Measurements from ENCODE around the gene SLC49A3.

Gene SLC49A3

DNA sequence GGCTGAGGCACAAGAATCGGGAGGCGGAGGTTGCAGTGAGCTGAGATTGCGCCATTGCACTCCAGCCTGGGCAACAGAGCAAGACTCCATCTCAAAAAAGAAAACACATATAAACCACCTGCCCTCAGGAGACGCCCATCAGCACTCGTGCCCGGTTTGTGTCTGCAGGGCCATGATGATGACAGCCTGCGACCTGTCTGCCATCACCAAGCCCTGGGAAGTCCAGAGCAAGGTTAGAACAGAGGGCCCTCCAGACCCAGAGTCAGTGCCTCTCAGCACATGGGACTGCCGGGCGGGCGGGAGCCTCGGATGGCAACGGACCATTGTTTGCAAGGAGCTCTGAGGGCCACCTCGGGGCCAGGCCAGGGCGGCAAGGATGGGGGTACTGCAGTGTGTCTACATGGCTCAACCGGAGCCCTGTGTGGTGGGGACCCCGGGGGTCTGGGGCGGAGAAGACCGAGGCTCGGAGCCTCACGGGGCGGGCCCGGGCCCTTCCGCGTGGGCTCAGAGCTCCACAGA, 24.2 kb downstream of the SLC49A3 start:
- no peak for DNase-seq

DNA sequence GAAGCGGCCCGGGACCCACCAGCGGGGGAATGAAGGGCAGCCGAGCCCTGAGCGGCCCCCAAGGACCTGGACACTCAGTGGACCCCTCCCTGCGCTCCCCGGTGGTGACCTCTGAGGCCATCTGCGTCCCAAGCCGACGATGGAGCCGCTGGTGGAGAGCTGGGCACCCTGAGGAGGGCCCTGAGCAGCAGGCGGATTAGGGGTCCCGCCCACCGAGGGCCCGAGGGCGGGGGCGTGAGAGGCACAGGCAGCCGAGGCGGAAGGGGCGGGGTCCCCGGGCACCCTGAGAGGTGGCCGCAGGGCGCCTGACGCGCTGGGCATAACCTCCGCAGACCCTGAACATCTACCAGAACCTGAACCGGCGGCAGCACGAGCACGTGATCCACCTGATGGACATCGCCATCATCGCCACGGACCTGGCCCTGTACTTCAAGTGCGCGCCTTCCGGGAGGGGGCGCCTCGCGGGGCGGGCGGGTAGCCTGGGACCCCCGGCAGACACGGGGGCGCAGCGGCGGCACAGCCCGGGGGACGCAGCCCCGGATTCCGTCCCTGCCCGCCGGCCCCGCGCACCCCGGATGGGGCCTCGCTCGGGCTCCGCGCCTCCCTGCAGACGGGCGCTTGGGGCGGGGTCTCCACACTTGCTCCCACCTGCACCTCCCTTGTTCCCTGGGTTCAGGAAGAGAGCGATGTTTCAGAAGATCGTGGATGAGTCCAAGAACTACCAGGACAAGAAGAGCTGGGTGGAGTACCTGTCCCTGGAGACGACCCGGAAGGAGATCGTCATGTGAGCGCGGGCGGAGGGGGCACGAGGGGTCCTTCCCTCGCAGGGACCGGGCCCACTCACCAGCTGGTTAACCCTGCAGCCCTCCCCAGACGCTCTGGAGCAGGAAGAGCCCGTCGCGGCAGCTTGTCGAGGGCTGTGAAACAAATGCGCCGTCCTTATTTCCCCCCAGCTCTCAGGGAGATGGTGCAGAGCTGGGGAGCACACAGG, 25.2 kb downstream of the SLC49A3 start:
- DNase-seq = peak; percentile 47 to 66

DNA sequence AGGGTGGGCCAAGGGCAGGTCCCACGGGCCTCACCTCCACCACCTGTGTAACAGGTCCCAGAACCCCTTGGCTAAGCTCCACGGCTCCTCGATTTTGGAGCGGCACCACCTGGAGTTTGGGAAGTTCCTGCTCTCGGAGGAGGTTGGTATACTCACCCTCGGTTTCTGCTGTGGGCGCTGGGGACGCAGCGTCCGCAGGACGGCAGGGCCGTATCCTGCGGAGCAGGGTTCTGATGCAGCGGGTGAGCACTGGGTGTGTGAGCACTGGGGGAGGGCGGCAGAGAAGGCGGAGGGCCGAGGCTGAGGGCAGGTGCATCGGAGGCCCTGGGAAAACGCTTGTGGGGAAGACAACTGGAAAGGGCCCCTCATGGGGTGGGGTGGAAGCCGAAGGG, 25.9 kb downstream of the SLC49A3 start:
- no peak for DNase-seq

DNA sequence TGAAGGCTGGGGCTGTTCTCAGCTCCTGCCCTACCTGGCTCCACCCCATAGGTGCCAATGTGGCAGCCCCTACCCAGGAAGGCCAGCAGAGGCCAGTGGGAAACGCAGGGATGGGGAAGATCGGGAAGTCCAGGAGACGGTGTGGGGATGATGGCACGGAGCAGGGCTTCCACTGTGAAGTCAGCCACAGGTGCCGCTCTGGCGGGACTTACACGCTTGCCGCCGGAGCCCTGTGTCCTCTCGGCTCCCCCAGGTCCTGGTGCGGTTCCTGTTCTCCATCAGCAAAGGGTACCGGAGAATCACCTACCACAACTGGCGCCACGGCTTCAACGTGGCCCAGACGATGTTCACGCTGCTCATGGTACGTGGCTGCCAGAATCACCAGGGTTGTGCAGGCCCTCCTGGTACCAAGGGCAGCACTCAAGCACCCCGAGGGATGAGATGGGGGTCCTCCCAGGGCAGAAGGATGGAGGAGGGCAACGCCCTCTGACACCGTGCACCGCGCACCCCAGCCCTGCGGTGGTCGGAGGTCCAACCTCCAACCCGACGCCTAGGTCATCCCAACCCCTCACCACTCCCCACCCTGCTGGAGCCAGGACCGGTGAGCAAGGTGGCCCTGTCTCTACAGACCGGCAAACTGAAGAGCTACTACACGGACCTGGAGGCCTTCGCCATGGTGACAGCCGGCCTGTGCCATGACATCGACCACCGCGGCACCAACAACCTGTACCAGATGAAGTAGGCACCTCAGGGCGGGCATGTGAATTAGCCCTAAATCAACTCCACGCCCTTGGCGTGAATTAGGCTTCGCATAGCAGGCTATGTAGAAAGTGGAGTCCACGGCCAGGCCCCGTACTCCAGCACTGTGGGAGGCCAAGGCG, 26.8 kb downstream of the SLC49A3 start:
- no peak for DNase-seq

DNA sequence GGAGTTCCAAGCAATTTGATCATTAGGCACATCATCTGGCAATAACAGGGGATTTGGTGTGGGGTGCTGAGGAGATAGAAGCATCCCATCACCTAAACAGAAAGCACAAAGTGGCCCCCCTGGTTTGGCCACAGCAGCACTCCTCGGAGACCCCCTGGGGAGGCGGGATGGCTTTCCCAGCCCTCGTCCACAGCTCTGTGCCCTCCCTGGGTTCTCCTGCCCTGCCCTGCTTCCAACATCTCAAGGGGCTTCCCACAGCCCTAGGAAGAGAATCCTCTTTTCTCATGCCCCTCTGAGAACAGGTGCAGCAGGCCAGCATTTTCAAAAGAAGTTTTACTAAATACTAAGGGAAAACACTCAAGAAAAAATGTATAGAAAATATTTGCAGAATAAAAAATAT, 27.7 kb downstream of the SLC49A3 start:
- DNase-seq = no peak

DNA sequence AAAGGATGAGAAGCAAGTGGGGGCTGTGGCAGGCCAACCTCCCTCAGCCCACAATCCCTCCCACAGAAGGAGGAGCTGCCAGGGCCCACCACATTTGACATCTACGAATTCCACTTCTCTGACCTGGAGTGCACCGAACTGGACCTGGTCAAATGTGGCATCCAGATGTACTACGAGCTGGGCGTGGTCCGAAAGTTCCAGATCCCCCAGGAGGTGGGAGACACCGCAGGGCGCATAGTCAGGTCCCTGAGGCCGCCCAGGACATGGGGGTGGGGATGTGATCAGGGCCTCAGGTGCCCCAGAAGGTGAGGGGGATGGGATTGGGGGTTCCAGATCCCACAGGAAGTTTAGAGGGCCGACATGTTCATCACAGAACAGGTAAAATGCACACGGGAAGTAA, 28.6 kb downstream of the SLC49A3 start:
- DNase-seq = no peak

DNA sequence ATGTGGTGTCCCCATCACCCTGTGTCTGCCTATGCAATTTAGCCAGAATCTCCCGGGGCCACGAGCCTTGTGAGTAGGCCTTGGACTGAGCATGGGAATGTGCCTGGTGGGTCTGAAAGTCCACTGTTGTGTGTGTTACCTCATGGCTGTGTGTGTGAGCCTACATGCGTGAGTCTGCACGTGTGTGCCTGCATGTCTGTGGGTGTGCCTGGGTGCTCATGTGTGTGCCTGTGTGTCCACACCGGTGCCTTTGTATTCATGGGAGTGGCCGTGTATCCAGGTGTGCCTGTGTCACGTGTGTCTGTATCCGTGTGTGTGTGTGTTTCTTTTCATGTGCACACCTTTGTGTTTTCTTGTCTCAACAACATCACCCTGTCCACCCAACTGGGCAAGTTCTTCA, 29.1 kb downstream of the SLC49A3 start:
- no peak for DNase-seq

DNA sequence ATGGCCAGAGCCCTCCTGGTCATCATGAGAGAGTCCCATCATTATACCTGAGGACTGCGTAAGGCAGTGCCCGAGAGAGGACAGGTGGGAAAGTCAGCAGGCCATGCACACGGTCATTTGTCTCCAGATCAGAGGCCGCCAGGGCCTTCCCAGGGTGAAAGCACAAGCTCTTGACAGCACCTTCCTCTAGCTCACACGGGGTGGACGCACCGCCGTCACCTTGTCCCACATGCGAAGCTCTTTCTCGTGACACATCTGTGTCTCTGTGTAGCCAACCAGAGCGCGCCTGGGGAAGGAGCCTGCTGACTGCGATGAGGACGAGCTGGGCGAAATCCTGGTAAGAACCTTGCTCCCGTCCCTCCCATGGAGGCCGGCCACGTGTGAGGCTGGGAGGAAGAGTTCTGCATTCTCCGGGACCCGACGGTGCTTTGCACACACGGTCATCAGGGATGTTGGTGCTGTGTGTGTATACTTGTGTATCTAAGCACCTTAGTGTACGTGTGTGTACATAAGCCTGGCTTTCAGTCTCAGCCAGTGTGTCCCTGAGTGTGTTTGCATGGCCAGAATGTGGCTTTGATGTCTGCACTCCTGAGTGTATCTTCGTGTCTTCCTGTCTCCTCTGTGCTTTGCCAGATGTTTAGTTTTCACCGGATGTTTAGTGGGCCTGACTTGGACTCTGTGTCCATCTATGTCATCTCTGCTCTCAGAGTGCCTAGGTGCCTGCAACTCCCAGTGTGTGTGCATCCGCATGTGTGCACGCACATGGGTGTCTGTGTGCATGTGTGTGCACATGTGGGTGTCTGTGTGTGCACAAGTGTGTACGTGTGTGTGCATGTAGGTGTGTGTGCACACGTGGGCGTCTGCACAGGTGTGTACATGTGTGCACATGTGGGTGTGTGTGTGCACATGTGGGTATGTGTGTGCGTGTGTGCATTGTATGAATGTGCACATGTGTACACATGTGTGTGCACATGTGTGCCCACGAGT, 30.0 kb downstream of the SLC49A3 start:
- DNase-seq = no peak

DNA sequence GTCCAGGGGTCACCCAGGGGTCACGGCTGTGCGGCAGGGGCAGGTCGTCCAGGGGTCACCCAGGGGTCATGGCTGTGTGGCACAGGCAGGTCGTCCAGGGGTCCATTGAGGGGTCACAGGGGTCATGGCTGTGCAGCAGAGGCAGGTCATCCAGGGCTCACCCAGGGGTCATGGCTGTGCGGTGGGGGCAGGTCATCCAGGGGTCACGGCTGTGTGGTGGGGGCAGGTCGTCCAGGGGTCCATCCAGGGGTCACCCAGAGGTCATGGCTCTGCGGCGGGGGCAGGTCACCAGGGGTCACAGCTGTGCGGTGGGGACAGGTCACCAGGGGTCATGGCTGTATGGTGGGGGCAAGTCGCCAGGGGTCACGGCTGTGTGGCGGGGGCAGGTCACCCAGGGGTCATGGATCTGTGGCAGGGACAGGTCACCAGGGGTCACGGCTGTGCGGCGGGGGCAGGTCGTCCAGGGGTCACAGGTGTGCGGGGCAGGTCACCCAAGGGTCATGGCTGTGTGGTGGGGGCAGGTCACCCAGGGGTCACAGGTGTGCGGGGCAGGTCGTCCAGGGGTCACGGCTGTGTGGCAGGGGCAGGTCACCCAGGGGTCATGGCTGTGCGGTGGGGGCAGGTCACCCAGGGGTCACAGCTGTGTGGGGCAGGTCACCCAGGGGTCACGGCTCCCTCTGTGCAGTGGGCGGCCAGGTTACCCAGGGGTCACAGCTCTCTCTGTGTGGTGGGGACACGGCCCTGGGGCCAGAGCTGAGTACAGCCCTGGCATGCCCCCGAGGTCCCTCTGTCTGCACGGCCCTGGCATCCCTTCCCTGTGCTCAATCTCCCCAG, 30.9 kb downstream of the SLC49A3 start:
- no peak for DNase-seq

DNA sequence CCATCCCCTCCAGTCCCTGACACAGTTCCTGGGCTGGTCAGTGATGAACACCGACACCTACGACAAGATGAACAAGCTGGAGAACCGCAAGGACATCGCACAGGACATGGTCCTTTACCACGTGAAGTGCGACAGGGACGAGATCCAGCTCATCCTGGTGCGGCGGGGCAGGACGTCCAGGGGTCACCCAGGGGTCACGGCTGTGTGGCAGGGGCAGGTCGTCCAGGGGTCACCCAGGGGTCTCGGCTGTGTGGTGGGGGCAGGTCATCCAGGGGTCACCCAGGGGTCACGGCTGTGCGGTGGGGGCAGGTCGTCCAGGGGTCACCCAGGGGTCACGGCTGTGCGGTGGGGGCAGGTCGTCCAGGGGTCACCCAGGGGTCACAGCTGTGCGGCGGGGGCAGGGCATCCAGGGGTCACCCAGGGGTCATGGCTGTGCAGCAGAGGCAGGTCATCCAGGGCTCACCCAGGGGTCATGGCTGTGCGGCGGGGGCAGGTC, 31.6 kb downstream of the SLC49A3 start:
- no peak for DNase-seq

DNA sequence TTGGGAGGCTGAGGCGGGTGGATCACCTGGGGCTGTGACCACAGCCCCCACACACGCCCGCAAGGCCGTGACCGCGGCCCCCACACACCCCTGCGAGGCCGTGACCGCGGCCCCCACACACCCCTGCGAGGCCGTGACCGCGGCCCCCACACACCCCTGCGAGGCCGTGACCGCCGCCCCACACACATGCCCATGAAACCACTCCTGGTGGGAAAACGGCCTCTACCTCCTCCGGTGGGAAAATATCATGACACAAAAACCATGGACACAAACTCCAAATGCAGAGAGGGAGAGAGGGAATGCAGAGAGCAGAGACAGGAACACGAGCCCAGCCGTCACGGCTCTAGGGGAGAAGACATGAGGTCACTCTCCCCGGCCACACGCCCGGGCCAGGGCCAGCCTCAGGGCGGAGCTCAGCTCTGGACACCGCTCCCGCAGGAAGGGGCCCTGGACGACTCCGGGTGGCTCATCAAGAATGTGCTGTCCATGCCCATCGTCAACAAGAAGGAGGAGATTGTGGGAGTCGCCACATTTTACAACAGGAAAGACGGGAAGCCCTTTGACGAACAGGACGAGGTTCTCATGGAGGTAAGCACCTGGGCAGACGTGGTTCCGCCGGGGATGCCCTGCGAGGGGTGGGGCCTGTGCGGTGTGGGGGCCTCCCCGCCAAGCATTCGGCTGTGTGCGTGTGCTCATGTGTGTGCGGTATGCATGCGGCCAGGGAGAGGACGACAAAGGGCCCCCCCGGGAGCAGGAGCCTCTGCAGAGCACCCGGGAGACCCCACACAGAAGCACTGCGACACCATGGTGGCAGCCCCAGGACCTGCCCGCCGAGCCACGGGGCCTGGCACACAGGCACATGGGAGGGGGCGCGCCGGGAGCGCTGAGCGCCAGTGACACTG, 32.3 kb downstream of the SLC49A3 start:
- DNase-seq = no peak

DNA sequence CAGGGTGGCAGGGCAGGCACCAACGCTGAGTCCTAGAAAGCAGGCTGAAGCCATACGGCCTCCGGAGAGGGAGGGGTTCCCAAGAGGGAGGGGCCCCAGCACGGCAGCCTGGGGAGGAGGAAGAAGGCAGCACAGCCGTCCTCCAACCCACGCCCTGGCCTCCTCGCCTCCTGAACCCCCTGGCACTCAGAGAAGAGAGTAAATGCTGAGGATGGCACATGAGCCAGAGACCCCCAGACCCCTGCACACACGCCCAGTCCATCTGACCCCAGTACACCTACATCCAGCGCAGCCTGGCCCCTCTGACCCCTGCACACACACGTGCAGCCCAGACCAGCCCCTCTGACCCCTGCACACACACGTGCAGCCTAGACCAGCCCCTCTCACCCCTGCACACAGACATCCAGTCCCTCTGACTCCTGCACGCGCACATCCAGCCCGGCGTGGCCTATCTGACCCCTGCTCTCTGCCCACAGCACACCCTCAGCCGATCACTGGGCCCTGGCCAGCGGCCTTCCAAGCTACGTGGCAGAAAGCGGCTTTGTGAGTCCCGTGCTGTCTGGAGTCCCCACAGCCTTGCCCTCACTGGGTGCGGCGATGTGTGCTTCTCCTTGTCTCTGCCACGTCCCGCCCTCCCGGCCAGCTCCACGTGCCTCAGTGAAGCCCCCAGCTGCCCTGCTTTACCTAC, 33.3 kb downstream of the SLC49A3 start:
- DNase-seq = no peak

DNA sequence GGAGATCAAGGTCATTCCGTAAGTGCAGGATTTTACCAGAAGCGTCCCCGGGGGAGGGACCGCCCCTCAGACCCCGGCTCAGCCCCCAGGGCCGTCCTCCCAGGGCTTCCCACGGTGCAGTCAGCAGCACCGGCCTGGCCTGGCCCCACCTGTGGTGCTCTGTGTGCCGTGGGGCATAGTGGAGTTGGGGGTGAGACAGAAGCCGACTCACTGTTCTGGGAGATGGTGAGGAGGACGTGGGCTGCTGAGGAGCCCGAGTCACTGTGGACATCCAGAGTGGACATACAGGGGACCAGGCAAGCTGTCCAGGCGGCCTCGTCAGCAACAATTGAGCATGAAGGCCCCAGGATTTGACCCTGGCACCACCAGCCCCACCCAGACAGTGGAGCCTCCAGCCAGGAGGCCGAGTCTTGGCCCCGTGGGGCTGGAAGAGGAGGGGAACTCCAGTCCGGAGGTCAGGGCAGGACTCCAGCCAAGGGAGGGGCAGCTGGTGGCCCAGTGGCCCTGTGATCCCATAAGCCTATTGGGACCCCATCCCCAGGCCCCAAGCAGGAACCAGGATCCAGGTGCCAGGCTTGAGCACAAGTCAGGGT, 34.0 kb downstream of the SLC49A3 start:
- DNase-seq = no peak

DNA sequence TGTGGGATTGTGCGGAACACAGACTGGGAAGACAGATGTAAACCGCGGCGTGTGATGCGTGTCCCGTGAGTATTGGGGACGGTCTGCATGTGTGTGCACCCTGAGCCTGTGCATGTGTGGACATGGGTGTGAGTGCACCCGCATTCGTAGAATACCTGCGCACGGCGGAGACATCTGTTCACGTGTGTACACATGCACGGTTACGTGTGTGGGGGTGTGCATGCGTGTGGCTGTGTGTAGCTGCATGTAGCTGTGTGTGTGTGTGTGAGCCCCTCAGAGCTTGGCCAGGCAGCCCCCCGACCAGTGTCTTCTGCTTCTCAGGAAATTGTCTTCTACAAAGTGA, 34.5 kb downstream of the SLC49A3 start:
- DNase-seq = no peak

DNA sequence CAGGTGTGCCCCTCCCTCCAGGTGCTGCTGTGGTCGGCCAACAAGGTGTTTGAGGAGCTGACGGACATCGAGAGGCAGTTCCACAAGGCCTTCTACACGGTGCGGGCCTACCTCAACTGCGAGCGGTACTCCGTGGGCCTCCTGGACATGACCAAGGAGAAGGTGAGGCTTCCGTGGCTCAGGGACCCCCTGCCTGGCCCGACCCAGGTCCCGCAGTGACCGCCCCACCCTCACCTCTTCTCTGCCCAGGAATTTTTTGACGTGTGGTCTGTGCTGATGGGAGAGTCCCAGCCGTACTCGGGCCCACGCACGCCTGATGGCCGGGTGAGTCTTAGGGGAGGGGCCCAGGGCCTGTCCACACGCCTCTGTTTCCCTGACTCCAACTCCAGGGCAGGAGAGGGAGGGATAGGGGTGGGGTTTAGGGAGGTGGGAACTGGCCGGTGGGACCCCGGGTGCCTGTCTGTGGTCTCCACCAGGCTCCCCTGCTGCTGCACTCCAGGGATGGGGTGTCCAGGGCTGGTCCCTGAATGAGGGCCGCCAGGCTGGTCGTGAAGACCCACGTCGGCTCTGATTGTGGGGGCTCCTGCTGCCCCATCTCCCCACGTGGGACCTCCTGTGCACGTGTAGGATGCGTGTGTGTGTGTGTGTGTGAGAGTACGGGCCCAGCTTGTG, 35.0 kb downstream of the SLC49A3 start:
- no peak for DNase-seq

DNA sequence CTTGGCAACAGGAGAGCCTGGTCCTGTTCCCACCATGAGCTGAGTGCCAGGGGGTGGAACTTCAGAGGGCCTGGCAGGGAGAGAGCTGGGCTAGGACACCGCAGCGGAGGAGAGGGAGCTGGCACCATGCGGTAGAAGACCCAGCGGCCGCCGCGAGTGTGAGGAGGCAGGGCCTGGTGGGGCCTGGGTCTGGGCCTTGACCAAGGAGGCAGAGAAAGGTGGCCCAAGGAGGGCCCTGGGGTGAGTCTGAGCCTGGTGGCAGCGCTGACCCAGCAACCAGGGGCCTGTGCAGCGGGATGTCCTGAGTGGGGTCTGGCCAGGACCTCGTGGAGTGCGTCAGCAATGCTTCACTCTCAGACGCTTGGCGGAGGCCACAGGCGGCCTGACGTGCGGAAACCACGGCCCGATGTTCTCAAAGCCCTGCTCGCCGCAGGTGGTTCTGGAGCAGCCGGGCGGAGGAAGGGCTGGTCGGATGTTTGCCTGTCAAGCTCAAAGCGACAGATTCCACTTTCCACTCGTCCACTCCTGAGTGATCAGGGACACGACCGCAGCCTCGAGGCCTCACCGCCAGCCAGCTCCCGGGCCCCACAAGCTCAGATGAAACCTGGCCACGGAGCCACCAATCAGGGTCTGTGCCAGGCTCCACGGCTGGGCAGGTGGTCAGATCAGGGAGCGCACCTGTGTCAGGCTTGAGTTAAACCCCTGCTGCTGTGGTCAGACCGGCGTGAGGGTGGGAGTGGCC, 35.7 kb downstream of the SLC49A3 start:
- no peak for DNase-seq

DNA sequence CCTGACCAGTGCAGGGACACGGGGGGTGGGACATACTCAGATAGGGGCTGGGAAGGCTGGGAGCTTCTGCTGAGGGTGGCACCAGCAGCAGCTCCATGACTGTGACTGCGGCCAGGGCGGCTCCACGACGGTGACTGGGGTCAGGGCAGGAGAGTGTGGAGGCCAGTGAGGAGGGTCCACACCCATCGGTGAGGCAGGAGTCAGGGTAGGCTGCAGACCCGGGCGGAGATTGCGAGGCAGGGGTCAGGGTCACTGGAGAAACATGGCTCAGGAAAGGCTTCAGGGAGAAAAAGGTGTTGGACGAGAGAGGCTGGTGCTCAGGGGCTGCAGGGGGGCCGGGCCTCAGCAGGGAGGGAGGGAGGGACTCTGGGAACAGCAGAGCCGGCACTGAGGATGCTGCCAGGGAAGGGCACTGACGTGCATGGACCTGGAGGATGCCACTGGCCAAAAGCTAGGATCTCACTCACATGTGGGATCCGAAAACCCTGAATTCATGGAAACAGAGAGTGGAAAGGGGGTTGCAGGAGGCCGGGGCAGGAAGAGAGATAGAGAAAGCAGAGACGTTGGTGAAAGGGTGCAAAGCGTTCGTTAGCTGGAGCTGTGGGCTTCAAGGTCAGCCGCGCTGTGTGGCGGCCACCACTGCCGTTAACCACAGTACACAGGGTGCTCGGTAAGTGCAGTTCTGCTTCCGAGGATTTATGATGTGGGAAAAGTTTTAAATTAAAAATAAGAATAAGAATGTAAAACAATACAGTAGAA, 36.9 kb downstream of the SLC49A3 start:
- no peak for DNase-seq
